ENCODE results near the gene WDR47. TPM values are rescaled to one million over a fixed set of nuclear protein-coding genes. Genes with fewer than 3 reads are reported as not detected.

Gene WDR47
- 10 to 100 TPM; 10.7 to 12.0 TPM for total RNA-seq

- CTCF ChIA-PET: interaction anchor here (0.9 to 1.6 kb wide), 5 partner anchors 14 to 202 kb away, joined by 3 to 8 read pairs (median 4); partner anchors contain the start of gene TMEM167B
- peak; percentile 99 for ATAC-seq
- Mint-ChIP-seq H3K27ac (peak within 1 kb of the TSS; percentile 82), H3K36me3 (no peaks in the 10 kb centered on the region), H3K9me3 (ENCODE audit: low read depth) (no peaks in the 10 kb centered on the region), H3K4me1 (peaks cover 22% of the 10 kb centered on the region), H3K27me3 (peaks cover 6% of the 10 kb centered on the region), H3K4me3 (peak within 1 kb of the TSS; percentile 86)
- peak; percentile 98 for DNase-seq
Measured at GRCh38 chr1:109041621-109042468, at the start of gene WDR47. TSS of gene WDR47 (minus strand) at chr1:109042102. CDS start at chr1:109023512, 18,590 bp downstream.

- CTCF ChIA-PET: interaction anchor here (1.1 to 3.0 kb wide), 7 partner anchors 8 to 399 kb away, joined by 3 to 33 read pairs (median 4); partner anchors contain the start of genes ELAPOR1, PRPF38B, TAF13 and WDR47
- H3K4me1 Mint-ChIP-seq: peaks cover 29% of the 10 kb centered on the region
- peak overlapping the region; percentile 98 for H3K4me3 Mint-ChIP-seq
- H3K9me3 Mint-ChIP-seq (ENCODE audit: low read depth): no peaks in the 10 kb centered on the region
- no peaks in the 10 kb centered on the region for H3K27me3 Mint-ChIP-seq
- peak overlapping the region; percentile 97 for H3K27ac Mint-ChIP-seq
- peak; percentile 57 for DNase-seq
- peak; percentile 62 for ATAC-seq
- H3K36me3 Mint-ChIP-seq: peaks cover 22% of the 10 kb centered on the region
Measured at GRCh38 chr1:109091078-109091838, 49.4 kb upstream of the WDR47 start.

DNA sequence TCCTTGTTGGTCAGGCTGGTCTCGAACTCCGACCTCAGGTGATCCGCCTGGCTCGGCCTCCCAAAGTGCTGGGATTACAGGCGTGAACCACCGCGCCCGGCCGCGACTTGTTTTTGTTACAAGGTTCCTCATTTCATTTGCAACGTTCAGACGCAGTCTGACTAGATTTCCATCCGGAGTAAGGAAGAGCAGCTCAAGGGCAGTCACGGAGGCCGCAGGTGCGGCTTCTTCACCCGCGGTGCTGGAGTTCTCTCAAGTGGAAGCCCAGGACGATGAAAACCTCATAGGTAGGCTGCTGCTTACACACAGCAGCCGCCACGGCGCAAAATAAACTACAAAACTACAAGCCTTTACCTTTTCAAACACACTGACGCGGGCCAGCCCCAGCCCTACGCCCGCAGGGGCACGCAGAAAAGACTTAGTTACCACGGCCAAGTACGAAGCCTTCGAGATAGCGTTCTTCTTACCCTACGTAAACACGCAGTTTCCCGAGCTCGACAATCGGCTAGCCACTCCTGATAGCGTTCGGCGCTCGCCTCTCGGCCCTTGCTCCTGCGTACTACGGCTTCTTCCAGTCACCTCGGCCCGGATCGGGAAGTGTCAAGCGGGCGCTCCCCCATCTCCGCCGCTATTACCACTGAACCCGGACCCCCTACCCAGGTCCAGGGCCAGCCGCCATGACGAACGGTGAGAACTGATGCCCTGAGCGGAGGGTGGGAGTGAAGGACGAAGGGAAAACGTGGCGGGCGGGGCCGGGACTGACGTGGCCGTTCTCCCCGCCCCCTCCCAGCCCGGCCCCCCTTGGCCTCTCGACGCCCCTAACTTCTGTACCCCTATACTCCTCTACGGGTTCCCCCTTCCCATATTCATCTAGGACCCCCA, 48.5 kb upstream of the WDR47 start, which contains the start of gene TMEM167B:
Gene TMEM167B, plus strand, starts transcription at position 569 of the 882 bp plus-strand sequence. Its CDS starts 109 bp downstream, at position 678.
- peak; percentile 96 for ATAC-seq
- Mint-ChIP-seq H3K27me3 (no peaks in the 10 kb centered on the region), H3K27ac (peak within 1 kb of the TSS; percentile 97), H3K4me3 (peak within 1 kb of the TSS; percentile 98), H3K9me3 (ENCODE audit: low read depth) (no peaks in the 10 kb centered on the region), H3K4me1 (peaks cover 29% of the 10 kb centered on the region), H3K36me3 (peaks cover 19% of the 10 kb centered on the region)
- peak; percentile 95 for DNase-seq
- CTCF ChIA-PET: interaction anchor here (1.5 to 3.0 kb wide), 5 partner anchors 9 to 398 kb away, joined by 4 to 33 read pairs (median 14); partner anchors contain the start of genes ELAPOR1, PRPF38B, TAF13 and WDR47

DNA sequence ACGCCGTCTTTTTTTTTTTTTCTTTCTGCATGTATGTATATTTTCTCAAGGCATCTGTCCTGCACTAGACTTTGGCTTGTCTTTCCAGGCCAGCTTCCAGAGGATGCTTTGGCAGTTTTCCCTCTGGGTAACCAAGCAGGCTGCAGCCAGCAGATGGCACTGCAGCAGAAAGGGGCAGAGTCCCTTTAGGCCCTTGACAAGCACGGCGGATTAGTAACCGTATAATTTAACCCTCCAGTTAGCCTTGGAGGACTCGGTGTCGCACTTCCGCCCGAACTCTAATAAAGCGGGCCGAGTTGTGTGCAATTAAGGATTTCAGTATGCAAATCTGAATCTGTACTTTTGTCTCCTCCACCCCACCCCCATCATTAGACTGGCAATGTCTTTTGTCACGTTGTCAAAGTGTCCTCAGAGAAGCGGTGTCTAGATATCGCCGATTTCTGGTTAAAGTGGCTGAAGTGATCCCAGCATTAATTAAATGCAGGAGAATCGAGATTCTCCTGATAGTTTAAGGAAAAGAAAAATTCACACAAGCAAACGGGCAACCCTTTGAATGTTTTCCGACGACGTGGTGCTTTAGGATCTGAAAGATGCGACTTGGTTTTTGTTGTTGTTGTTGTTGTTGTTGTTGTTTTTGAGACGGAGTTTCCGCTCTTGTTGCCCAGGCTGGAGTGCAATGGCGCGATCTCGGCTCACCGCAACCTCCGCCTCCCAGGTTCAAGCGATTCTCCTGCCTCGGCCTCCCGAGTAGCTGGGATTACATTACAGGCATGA, 47.5 kb upstream of the WDR47 start:
- Mint-ChIP-seq H3K4me3 (peak overlapping the region; percentile 98), H3K9me3 (ENCODE audit: low read depth) (no peaks in the 10 kb centered on the region), H3K36me3 (peaks cover 12% of the 10 kb centered on the region), H3K27me3 (no peaks in the 10 kb centered on the region), H3K27ac (peak overlapping the region; percentile 97), H3K4me1 (peaks cover 39% of the 10 kb centered on the region)
- DNase-seq (peak; percentile 57), ATAC-seq (no peak)
- CTCF ChIA-PET: interaction anchor here (0.6 to 4.1 kb wide), 7 partner anchors 9 to 296 kb away, joined by 3 to 33 read pairs (median 5); partner anchors contain the start of genes ELAPOR1, TAF13 and WDR47

- Mint-ChIP-seq H3K9me3 (ENCODE audit: low read depth) (no peaks in the 10 kb centered on the region), H3K4me1 (peaks cover 27% of the 10 kb centered on the region), H3K4me3 (no peak overlapping the region), H3K36me3 (peaks cover 2% of the 10 kb centered on the region), H3K27ac (no peak overlapping the region), H3K27me3 (no peaks in the 10 kb centered on the region)
- no peak for DNase-seq
- peak; percentile 33 for ATAC-seq
- CTCF ChIA-PET: interaction anchor here (1.1 to 4.2 kb wide), 3 partner anchors 14 to 27 kb away, joined by 3 to 24 read pairs (median 8); a partner anchor contains a TSS
Measured at GRCh38 chr1:109084563-109085517, 42.9 kb upstream of the WDR47 start.

- peaks cover under 1% of the 10 kb centered on the region for H3K36me3 Mint-ChIP-seq
- H3K4me3 Mint-ChIP-seq: no peak overlapping the region
- CTCF ChIA-PET: interaction anchor here (1.1 to 4.2 kb wide), 4 partner anchors 8 to 28 kb away, joined by 3 to 24 read pairs (median 6); a partner anchor contains a TSS
- no peaks in the 10 kb centered on the region for H3K9me3 Mint-ChIP-seq (ENCODE audit: low read depth)
- DNase-seq (no peak), ATAC-seq (peak; percentile 55)
- peaks cover 20% of the 10 kb centered on the region for H3K4me1 Mint-ChIP-seq
- no peaks in the 10 kb centered on the region for H3K27me3 Mint-ChIP-seq
- H3K27ac Mint-ChIP-seq: peak overlapping the region; percentile 61
Measured at GRCh38 chr1:109083923-109084322, 42.0 kb upstream of the WDR47 start.

DNA sequence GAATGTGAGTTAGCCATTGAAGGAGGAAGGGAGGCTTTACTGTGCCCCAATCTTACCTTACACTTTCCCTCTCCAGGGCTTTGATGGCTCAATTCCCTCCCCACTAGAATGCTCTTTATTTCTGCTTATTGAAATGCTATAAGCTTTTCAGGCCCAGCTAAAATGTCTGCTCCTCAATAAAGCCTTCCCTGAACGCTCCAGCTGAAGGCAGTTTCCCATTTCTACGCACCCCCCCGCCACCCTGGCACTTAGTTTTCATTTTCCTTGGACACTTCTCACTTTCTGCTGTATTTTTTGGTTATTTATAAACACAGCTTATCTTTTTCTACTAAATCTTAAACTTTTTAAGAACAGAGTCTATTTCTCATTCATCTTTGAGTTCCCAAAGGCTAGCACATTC, 41.6 kb upstream of the WDR47 start:
- Mint-ChIP-seq H3K36me3 (no peaks in the 10 kb centered on the region), H3K9me3 (ENCODE audit: low read depth) (no peaks in the 10 kb centered on the region), H3K4me1 (peaks cover 20% of the 10 kb centered on the region), H3K27me3 (no peaks in the 10 kb centered on the region), H3K4me3 (no peak overlapping the region), H3K27ac (no peak overlapping the region)
- DNase-seq: no peak
- ATAC-seq: no peak
- CTCF ChIA-PET: interaction anchor here (1.2 to 4.2 kb wide), 2 partner anchors 9 to 16 kb away, joined by 4 to 24 read pairs; no protein-coding TSS in a partner anchor

DNA sequence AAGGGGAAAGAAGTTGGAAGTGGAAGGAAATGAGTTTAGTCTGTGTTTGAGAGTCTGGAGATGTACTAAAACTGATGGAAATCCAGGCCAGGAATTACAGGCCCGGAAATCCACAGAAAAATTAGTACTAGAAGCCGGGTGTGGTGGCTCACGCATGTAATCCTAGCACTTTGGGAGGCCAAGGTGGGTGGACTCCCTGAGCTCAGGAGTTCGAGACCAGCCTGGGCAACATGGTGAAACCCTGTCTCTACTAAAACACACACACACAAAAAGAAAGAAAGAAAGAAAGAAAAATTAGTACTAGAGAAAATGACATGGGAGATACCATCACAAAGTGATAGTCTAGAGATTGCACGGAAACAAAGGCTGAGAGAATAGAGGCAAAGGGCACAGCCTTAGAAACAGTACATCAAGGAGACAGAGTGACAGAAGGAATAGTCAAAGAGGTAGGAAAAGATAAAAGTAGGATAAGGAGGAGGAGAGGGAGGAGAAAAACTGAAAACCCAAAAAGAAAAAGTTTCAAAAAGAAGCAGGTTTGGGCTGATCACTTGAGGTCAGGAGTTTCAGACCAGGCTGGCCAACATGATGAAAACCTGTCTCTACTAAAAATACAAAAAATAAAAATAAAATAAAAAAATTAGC, 38.7 kb upstream of the WDR47 start:
- H3K27ac Mint-ChIP-seq: no peak overlapping the region
- H3K27me3 Mint-ChIP-seq: no peaks in the 10 kb centered on the region
- no peak overlapping the region for H3K4me3 Mint-ChIP-seq

DNA sequence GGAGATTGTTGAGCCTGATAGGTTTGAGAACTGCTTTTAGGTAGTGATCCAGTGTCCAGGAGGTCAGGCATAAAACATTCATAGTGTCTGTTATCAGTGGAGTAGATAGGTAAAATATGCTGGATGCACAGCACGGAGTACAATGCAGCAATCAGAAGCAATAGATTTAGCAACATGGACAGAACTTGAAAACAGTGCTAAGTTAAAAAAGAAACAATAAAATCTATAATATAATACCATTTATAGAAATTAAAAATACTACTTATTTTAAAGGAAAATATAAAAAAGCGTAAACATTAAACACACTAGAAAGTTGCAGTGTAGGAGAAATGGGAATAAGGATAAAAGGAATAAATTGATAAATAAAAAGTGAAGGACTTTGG, 37.3 kb upstream of the WDR47 start:
- CTCF ChIA-PET: no interaction called here
- Mint-ChIP-seq H3K27ac (no peak overlapping the region), H3K36me3 (peaks cover 2% of the 10 kb centered on the region), H3K9me3 (ENCODE audit: low read depth) (no peaks in the 10 kb centered on the region), H3K27me3 (no peaks in the 10 kb centered on the region), H3K4me3 (no peak overlapping the region), H3K4me1 (peaks cover 22% of the 10 kb centered on the region)
- no peak for ATAC-seq
- DNase-seq: no peak

More for the DNA sequence above, 38.7 kb upstream of the WDR47 start:
- no peak for DNase-seq
- Mint-ChIP-seq H3K4me1 (peaks cover 24% of the 10 kb centered on the region), H3K36me3 (no peaks in the 10 kb centered on the region), H3K9me3 (ENCODE audit: low read depth) (no peaks in the 10 kb centered on the region)
- CTCF ChIA-PET: no interaction called here
- ATAC-seq: no peak

GRCh38 chr1:109078317-109078716, 36.4 kb upstream of the WDR47 start:
- Mint-ChIP-seq H3K36me3 (peaks cover 3% of the 10 kb centered on the region), H3K9me3 (ENCODE audit: low read depth) (no peaks in the 10 kb centered on the region), H3K4me1 (peaks cover 15% of the 10 kb centered on the region), H3K4me3 (no peak overlapping the region), H3K27ac (no peak overlapping the region), H3K27me3 (no peaks in the 10 kb centered on the region)
- CTCF ChIA-PET: no interaction called here
- ATAC-seq (no peak), DNase-seq (no peak)
